NCI-H2227 treated with DMSO at 0.1 percent for 48 hours (cell line): ENCODE measurements around the gene F2.

Experiments used
- DNase-seq: peaks from one replicate; lab custom pipeline; 2025; lab: John Stamatoyannopoulos, UW

The F2 gene

DNA sequence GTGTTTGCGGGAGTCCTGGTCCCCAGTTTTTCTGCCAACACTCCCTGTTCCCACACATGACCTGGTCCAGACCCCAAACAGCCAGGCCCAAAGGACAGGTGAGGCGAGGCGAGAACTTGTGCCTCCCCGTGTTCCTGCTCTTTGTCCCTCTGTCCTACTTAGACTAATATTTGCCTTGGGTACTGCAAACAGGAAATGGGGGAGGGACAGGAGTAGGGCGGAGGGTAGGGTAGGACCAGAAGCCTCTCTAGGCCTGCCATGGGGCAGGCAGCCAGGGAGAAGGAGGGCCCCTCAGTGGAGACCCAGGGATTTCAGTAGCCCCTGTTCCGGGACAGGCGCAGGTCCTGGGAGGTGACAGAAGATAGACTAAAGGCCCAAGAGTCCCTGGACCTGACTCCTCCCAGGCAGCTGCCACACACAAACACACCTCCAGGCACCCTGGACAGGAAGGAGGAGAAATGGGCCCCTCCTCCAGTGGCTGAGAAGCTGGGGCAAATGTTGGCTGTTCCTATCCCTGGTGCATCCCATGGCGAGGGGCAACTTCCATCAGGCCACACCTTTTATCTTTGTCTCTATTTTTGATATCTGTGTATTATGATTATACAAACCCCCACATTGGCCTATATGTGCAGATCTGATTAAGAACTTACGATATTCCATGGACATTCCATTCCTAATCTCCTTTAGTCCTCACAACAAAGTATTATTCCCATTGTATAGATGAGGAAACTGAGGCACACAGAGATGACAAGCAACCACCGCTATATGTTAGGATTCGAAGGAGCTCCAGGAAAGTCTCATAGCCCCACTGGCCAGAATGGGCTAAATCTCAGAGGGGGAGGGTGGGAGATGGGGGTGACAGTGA, 626 bp upstream of the F2 start:
- no peak for DNase-seq

DNA sequence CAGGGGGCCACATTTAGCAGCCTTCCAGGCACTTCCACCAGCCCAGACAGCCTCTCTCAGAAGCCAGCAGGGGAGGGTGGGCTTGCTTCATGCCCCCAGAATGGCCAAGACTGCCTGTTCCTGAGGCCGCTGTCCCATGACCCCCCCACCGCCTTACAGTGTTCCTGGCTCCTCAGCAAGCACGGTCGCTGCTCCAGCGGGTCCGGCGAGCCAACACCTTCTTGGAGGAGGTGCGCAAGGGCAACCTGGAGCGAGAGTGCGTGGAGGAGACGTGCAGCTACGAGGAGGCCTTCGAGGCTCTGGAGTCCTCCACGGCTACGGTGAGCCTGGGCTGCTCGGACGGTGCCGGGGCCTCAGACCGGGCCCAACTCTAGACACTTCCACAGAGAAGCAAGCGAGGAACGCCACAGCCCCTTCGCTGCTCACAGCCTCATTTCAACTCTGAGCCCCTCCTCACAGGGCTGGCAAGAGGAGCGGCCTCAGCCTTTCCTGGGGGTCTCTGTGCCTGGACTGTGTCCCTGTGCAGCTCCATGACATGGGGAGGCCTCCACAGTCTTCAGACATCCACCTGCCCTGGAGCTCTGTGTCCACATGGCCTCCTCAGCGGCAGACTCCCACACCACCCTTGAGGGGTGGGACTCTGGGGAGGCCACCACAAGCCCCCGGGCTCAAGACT, 668 bp downstream of the F2 start:
- DNase-seq: no peak

DNA sequence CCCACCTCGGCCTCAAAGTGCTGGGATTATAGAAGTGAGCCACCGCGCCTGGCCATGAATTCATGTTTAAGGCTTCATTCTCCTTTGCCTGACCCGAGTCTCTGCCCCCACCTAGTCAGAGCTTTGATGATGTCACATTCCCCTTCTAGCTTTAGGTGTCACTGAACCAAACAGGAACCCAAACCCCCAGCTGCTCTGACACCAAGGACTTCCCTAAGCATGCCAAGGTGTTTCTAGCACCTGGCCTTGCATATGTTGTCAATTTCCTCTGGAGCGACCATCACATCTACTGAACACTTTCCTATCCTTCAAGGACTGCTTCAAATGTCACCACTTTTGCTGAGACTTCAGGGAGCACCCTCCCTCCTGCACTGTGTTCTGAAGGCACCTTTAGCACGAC, 2.3 kb downstream of the F2 start:
- DNase-seq: no peak

DNA sequence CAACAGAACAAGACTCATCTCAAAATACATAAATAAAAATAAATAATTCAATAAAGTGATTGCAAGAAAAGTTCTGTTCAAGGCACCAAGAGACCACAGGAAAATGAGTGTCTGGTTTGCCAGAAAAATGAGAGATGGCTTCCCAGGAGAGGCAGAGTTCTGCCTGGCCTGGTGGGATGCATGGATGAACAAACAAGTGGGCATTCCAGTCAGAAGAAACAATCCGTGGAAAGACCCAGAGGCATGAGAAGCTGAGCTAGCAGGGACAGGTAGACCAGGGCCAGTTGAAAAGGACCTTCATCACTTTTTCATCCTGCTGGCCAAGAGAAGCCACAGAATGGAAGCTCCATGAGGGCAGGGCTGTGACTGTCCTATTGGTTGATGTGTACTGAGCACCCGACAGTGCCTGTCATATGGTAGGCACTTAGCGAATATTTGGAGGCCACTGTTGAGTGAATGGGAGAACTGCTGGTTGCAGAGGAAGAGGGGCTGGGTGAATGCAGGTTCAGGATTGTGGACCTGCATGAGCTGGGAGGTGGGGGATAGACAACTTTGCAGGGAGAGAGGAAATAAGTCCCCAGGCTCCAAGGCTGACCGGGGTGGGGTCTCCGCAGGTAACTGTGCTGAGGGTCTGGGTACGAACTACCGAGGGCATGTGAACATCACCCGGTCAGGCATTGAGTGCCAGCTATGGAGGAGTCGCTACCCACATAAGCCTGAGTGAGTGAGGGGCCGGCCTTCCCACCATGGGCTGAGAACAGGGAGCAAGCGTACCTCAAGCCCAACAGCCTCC, 3.7 kb downstream of the F2 start:
- no peak for DNase-seq

DNA sequence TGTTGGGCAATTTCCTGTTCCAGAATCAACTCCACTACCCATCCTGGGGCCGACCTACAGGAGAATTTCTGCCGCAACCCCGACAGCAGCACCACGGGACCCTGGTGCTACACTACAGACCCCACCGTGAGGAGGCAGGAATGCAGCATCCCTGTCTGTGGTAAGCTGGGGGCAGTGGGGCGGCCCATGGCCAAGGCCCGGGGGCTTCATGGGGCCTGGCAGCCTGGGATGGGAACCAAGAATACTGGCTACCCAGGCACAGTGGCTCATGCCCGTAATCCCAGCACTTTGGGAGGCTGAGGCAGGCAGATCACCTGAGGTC, 4.3 kb downstream of the F2 start:
- DNase-seq: no peak

DNA sequence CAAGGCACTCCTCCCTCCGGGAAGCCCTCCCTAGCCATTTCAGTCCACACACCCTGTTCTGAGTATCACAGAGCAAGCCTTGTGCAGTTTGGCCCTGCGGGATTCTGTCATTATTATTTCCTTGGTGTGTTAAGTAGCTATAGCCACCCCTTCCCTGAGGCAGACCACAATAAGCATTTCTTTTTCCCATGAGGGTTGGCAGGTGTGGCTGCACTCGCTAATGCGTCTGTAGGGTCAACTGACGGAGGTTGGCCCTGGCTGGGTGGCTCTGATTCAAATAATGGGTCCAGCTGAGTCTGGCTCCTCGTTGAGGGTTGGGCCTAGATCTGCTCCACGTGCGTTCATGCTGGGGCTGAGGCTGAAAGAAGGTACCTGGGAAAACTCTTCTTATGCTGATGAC, 5.1 kb downstream of the F2 start:
- no peak for DNase-seq

DNA sequence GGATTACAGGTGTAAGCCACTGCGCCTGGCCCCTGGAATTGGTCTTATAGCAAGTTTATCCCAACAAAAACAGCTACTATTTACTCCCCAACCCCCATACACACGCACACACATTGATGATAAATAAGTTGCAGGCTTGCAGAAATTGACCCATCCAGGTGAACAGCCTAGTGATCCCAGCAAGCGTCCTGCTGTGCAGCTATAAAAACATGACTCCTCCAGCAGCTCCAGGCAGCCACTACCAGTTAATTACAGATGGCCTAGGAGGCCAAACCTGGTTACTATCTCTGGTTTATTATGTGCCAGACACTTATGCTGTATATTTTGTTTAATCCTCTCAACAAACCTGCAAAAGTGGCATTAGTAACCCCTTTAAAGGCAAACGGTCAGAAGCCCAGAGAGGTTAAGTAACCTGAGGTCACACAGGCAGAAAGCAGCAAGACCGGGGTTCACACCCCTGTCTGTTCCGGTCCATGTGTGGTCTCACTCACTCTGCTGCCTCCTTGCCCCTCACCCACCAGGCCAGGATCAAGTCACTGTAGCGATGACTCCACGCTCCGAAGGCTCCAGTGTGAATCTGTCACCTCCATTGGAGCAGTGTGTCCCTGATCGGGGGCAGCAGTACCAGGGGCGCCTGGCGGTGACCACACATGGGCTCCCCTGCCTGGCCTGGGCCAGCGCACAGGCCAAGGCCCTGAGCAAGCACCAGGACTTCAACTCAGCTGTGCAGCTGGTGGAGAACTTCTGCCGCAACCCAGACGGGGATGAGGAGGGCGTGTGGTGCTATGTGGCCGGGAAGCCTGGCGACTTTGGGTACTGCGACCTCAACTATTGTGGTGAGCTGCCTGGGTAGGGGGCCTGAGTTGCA, 6.6 kb downstream of the F2 start:
- no peak for DNase-seq

DNA sequence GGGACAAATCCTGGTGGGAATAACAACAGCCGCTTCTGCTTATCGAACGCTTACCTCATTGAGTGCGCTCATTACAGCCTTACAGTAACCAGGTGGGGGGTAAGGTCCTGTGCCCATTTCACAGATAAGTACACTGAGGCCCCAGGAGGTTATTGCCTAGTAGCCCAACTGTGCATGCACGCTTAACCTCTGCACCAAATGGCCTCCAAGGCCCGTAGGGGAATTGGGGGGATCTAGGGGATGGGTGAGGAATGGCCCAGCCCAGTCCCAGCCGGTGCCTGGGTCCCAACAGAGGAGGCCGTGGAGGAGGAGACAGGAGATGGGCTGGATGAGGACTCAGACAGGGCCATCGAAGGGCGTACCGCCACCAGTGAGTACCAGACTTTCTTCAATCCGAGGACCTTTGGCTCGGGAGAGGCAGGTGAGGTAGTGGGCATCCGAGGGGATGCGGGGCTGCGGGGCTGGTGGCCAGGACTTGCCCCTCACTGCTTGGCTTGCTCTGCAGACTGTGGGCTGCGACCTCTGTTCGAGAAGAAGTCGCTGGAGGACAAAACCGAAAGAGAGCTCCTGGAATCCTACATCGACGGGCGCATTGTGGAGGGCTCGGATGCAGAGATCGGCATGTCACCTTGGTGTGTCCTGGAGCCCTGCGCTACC, 7.3 kb downstream of the F2 start:
- DNase-seq: no peak

DNA sequence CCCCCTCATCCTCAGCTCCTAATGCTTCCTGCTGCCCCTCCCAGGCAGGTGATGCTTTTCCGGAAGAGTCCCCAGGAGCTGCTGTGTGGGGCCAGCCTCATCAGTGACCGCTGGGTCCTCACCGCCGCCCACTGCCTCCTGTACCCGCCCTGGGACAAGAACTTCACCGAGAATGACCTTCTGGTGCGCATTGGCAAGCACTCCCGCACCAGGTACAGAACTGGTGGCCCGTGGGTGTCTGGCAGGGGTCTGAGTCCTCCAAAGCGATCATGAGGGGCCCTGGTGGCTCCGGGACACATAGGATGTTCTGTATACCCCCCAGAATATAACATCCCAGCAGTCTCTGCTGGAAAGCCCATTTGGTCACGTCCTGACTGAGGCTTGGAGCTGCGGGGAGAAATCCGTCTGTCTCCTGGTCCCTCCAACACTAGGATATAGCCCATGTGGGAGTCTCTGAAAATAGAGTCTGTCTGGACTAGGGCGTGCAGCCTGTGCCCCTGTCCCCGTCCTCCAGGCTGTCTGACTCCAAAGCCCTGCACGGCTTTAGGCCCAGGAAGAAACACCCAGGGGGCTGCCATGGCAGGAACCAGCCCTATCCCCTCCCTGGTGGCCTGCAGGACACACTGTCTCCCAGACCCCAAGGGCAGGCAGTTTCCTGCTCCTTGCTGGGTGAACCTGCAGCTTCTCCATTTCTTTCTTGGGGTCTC, 9.1 kb downstream of the F2 start:
- DNase-seq: no peak

DNA sequence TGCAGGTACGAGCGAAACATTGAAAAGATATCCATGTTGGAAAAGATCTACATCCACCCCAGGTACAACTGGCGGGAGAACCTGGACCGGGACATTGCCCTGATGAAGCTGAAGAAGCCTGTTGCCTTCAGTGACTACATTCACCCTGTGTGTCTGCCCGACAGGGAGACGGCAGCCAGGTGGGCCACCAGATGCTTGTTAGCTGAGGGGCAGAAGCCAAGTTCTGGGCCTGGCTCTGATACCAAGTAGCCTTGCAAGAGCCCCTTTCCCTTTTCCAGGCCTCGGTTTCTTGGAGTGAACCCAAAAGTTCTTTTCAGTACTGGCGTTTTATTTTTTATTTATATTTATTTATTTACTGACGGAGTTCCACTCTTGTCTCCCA, 9.6 kb downstream of the F2 start:
- no peak for DNase-seq

DNA sequence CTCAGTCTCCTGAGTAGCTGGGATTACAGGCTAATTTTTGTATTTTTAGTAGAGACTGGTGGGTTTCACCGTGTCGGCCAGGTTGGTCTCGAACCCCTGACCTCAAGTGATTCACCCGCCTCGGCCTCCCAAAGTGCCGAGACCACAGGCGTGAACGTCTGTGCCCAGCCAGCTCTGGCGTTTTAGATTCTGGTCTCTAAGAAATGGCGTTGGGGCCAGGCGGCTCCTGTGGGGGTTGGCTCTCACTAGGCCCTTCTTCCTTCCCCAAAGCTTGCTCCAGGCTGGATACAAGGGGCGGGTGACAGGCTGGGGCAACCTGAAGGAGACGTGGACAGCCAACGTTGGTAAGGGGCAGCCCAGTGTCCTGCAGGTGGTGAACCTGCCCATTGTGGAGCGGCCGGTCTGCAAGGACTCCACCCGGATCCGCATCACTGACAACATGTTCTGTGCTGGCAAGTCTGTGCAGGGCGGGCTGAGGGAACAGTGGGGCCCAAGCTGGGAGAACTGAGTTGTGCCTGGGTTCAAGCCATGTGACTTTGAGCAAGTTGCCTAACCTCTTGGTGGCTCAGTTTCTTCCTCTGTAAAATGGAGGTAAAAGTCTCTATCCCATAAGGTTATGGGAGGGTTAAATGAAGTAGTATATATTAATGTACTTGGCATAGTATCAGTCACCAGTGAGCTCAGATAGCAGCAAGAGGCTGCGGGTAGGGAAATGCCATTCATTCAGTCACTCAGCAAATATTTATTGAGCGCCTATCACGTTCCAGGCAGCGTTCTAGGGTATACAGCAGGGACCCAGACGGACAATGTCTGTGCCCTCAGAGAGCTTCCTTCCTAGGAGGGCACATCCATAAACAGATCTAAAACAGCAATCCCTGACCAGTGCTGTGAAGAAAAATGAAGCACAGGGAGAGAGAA, 10.4 kb downstream of the F2 start:
- no peak for DNase-seq

DNA sequence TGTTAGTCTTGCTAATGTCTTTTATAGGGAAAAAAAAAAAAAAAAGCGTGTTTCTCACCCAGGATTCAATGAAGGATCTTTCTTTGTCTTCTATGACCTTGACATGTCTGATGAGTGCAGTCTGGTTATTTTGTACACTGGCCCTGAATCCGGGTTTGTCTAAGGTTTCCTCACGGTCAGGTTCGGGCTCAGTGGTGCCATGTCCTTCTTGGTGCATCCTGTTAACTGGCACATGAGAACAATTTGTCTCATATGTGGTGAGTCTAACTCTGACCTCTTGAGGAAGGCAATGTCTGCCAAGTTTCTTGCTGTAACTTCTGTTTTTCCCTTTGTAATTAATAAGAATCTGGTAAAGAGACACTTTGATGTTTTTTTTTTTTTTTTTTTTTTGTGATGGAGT, 12.5 kb downstream of the F2 start:
- DNase-seq: no peak

DNA sequence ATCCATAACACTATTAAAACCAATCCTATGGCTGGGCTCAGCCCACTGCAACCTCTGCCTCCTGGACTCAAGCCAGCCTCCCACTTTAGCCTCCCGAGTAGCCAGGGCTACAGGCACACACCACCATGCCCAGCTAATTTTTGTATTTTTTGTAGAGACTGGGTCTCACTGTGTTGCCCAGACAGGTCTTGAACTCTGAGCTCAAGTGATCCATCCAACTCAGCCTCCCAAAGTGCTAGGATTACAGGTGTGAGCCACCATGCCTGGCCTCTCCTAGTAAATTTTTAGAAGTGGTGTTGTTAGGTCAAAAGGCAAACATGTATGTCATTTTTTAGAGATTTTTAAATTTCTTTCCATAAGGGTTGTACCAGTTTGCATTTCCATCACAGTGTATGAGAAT, 14.2 kb downstream of the F2 start:
- no peak for DNase-seq

DNA sequence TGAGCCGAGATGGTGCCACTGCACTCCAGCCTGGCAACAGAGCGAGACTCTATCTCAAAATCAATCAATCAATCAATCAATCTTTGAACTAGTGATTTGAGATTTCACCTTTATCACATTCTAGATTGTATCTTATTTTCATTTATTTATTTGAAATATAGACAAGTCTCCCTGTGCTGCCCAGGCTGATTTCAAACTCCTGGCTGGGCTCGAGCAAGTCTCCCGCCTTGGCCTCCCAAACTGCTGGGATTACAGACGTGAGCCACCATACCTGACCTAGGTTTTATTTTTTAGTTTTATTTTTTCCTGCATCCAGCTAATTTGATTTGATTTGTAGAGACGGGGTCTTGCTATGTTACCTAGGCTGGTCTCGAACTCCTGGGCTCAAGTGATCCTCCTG, 17.1 kb downstream of the F2 start:
- no peak for DNase-seq

DNA sequence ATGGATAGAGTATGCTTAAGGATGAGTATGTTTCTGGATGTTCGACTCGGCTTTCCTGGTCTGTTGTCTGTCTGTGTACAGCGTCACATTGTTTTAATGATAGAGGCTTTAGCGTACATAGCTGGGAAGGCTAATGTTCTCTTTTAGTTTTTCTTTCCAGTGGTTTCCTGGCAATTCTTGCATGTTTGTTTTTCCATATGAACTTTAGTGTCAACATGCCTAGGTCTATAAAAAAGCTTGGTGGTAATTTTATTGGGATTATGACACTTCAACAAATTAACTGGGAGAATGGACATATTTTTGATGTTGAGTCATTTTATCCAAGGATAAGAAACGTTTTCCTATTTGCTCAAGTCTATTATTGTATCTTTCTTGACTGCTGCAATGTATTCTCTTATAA, 17.6 kb downstream of the F2 start:
- no peak for DNase-seq

DNA sequence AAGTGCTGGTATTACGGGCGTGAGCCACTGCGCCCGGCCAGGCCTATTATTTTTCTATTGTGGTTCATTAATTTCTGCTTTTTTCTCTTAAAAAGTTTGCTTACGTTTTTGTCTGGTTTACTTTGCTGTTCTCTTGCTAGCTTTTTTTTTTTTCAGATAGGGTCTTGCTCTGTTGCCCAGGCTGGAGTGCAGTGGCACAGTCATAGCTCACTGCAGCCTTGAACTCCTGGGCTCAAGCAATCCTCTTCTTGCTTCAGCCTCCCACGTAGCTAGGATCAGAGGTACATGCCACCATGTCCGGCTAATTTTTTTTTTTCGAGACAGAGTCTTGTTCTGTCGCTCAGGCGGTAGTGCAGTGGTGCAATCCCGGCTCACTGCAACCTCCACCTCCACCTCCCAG, 18.7 kb downstream of the F2 start:
- no peak for DNase-seq

DNA sequence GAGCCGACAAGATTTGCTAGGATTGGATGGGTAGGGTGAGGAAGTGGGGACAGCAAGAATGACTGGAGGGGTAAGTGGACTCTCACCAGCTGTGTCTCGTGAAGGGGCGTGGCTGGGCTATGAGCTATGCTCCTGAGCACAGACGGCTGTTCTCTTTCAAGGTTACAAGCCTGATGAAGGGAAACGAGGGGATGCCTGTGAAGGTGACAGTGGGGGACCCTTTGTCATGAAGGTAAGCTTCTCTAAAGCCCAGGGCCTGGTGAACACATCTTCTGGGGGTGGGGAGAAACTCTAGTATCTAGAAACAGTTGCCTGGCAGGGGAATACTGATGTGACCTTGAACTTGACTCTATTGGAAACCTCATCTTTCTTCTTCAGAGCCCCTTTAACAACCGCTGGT, 19.9 kb downstream of the F2 start:
- DNase-seq: no peak

DNA sequence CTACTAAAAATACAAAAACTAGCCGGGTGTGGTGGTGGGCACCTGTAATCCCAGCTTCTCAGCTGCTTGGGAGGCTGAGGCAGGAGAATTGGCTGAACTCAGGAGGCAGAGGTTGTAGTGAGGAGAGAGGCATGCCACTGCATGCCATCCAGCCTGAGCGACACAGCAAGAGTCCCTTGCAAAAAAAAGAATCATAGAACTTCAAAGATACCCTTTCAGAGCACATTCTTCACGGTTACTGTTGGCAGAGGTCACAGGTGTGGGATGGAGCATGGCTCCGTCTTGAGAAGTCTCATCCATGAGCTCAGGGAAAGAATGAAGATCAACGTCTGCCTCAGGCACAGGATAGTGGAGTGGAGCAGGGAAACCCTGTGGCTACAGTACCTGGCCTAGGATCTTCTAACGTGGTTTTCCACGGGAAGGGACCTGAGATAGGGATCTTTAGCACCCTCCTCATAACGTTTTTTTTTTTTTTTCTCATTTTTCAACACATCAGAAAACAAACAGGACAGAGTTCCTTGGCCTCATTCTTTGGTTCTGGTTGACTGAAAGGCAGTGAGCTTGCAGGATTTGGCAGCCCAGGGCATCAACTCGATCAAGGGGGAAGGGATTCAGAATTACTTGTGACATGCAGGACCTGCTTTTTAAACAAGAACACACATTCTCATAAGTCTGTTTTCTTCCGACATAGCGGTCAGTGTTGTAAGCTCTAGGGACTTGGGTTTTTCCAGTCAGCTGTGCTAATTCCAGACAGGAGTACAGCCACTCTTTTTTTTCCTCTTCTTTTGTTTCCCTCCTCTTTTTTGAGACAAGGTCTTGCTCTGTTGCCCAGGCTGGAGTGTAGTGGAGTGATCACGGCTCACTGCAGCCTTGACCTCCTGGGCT, 22.8 kb downstream of the F2 start:
- DNase-seq: no peak

DNA sequence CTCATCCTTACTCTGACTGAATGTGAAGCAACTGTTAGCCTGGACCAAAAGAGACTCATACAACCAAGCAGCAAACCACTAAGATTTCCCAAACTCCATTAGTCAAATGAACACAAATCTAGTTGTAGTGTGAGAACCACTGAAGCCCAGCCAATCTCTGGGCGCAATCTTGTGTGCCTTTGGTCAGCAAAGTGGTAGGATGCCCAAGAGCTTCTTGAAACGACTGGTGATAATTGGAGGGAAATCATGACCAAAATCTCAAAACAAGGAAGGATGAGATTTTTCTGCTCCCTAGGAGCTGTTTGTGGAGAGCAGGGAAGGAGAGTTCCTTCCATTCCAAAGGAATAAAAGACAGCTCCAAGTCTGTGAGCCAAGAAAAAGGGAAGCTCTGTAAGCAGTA, 24.0 kb downstream of the F2 start:
- no peak for DNase-seq
